ENCODE data around the gene ZIC4. TPM values are rescaled to one million over a fixed set of nuclear protein-coding genes. Genes with fewer than 3 reads are reported as not detected.

ZIC4 gene
- total RNA-seq, 1 experiment from 2014 or later = not detected

GRCh38 chr3:147368151-147368550 lies 38.2 kb downstream of the ZIC4 start:
- in situ Hi-C loops (cut with HindIII; ENCODE audit: low pct_unique_long_range_greater_than_20kb, low sequenced_read_pairs) = no loop called here
- DNase-seq (ENCODE audit: low read depth, low spot score) = no peak

DNA sequence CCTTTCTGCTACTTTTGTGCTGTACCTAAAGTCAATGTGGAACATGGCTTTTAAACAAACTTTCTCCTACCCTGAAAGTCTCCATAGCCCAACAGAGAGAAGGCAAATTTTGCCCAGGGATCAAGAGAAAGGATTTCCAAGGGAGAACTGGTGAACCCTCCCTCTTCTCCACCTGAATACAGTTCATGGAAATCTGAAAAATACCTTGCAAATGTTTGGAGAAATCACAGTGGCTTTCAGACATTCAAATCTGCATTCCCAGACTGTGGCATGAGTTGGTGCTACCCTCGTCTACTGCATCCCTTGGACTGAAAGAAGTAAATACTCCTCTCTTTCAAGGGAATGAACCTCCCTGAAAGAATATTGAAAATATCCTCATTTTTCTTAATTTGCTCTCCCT lies 38.7 kb downstream of the ZIC4 start:
- DNase-seq (ENCODE audit: low read depth, low spot score) = no peak
- in situ Hi-C loops (cut with HindIII; ENCODE audit: low pct_unique_long_range_greater_than_20kb, low sequenced_read_pairs) = no loop called here

DNA sequence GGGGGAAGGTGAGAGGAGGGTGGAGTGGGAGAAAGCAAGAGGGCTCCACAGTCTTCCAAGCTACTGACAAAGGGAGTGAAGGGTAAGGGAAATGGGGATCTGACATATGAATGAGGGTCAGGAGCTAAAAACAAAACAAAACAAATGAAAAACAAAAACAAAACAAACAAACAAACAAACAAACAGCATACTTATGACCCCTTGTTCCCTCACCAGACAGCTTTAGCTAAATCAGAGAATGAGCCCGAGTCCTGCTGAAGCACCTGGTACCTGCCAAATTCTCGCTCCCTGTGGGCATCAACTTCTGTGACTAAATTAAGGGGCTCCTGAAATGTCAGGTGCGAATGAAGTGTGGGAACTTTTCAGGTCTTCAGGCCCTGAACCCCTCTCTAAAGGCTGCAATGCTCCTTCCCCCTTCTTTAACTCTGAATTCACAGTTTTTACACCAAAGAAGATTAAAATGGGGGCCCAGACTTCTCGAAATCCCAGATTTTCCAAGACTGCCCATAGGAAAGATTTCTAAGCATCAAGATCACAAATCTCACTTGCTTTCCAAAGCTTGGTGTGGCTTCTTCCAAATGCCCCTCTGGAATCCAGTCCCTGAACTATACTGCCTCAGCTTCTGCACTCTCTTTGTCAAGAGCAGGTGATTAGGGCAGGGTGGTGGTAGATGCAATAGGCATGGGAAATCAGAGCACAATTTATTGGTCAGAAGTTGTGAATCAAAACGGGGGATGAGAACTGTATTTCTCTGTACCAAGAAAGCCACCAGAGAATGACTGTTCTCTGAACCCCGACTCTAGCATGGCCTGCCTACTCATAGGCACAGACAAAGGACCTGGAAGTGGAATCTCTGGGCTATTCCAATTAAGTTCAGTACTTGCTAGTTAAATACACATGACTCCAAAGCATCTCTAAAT lies 40.9 kb downstream of the ZIC4 start:
- in situ Hi-C loops (cut with HindIII; ENCODE audit: low pct_unique_long_range_greater_than_20kb, low sequenced_read_pairs) = no loop called here
- no peak for DNase-seq (ENCODE audit: low read depth, low spot score)

DNA sequence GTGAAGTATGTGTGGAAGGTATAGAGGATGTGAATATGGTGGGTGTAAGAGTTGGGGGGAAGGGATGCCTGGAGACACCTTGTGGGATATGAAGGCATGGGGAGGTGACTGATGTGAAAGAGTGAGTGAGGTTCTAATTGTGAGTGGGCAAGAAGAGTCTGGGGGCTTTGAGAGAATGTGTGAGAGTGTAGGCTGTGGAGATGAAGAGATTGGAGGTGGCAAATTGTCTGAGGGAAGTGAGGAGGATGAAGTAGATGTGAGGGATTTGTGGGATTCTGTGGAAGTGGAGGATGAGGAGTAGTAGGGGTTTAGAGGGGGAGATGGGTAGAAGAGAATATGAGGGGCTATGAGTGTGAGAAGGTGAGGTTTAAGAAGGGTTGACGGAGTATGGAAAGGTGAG lies 41.6 kb downstream of the ZIC4 start:
- in situ Hi-C loops (cut with HindIII; ENCODE audit: low pct_unique_long_range_greater_than_20kb, low sequenced_read_pairs) = no loop called here
- no peak for DNase-seq (ENCODE audit: low read depth, low spot score)

DNA sequence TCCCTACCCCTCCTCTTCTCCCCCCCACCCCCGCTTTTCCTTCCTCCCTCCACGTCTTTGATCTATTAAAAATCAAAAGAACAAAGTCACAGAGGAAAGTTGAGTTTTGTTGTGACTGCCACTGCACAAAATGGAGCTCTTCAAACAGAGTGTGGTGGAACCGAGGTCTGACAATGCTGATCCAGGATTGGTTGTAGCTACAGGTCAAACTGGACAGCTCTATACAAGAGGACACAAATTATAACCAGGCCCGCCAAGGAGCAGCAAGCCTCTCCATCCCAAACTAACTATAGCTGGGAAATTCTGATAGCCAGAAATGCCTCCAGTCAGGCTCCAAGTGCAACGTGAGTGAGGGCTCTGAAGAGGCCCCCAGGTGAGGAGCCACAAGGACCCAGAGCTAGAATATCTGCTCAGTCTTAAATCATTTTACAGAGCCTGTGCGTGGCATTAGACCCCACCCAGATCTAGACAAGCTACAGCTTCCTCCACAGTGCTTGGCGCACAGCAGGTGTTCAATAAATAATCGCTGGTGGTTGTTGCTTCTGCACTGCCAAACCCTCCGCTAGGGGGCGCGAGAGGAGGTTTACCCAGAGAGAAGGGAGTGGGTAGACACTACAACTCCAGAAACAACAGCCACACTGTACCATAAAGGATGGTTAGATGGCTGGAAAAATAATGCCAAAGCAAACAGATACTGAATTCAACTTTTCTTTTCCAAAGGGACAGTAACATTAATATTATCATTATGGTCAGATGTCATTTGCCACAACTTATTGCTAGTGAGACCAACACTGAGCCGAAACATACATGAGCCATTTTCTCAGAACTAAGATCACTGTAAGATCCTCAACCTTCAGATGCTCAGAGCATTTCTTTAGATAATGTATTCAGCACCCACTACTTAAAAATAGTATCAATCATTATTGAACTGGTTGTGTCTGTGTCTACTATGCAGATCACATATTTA lies 44.6 kb downstream of the ZIC4 start:
- in situ Hi-C loops (cut with HindIII; ENCODE audit: low pct_unique_long_range_greater_than_20kb, low sequenced_read_pairs) = no loop called here

DNA sequence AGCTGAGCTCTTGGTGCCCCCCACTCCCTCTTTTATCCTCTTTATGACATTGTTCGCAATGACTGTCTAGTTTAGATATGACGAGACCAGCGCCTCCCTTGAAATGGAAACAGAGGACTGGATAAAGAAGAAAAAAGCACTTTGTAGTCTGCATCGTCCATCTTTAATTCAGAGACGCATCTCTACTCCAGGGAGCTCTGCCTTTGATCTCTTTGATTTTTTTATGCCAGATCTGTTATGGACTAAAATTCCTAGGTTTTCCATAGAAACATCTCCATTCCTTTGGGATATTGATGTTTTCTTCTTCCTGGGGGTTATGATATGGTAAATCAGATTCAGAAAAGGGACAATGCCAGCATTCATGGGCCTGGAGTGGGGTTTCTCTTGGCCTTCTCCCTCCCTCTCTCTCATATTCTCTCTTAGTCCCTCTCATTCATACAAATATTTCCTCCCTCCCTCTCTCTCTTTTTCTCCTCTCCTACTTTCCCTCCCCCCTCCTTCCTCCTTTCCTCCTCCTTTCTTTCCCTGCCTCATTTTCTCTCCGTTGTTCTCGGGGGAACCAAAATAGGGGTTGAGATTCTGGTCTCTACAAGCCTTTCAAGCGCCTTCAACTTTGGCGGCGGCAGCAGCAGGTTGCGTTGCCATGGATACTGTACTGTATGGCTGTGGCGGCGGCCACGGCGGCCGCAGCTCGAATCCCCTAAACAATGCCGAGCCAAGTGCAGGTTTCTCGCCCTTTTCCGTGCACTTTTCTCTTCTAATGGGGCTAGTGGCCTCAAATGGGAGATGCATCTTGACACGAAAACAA lies 45.5 kb downstream of the ZIC4 start:
- DNase-seq (ENCODE audit: low read depth, low spot score) = no peak
- in situ Hi-C loops (cut with HindIII; ENCODE audit: low pct_unique_long_range_greater_than_20kb, low sequenced_read_pairs) = no loop called here

More for the DNA sequence above, 44.6 kb downstream of the ZIC4 start:
- DNase-seq (ENCODE audit: low read depth, low spot score) = peak; percentile 65

DNA sequence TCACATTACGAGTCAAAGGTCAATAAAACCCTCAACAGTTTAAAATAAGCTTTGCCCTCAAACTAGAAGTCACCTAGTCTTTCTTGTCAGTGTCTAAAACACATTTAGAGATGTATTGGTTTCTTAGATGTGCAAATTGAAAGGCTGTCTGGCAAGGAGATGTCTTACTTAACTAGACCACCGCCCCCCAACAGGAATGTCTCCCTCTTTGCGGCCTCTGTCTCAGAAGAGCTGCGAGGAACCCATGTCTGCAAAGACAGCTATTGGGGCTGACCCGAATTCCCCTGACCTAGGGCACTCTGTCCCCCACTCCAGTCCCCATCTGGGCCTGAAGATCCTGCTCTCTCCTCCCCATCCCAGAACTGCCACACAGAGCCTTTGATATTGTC lies 46.3 kb downstream of the ZIC4 start:
- no peak for DNase-seq (ENCODE audit: low read depth, low spot score)
- in situ Hi-C loops (cut with HindIII; ENCODE audit: low pct_unique_long_range_greater_than_20kb, low sequenced_read_pairs) = no loop called here

DNA sequence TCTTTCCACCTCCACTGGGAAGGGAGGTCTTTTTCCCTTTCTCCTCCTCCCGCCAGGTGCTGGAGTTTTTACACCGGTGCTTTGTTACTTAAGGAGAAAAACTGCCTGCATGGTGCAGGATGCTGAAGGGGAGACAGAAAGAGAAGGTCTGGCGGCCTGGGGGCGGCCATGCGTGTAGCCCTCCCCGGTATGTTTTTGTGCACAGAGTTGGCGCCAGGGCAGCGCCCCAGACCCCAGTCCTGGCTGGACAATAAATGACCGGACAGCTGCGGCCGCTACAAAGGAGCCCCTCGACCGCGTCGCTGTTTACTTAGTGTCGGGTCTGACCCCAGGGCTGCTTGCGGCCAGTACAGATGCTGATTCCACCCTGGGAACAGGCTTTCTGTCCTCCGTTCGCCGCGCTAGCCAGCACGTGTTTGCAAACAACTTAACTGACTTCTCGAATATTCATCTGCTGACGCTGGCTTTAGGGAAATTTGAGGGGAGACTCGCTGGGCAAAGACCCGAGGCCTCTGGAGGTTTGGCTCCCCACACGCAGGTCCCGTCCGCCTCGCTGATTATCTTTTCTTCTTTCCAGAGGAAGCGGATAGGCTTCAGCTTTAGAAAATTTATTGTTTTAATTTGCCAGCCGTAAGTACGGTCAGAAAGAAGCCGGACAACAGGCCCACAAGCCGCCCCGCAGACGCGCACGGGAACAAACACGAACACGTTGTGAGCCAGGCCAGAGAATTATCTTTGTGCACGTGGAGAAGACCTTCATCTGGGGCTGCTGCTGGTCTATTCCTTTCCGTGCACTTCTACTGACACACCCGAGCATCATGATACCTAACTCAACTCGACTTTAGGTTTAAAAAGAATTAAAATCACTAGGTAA lies 46.9 kb downstream of the ZIC4 start:
- no peak for DNase-seq (ENCODE audit: low read depth, low spot score)
- in situ Hi-C loops (cut with HindIII; ENCODE audit: low pct_unique_long_range_greater_than_20kb, low sequenced_read_pairs) = no loop called here

GRCh38 chr3:147358144-147358992 lies 48.0 kb downstream of the ZIC4 start:
- no peak for DNase-seq (ENCODE audit: low read depth, low spot score)
- in situ Hi-C loops (cut with HindIII; ENCODE audit: low pct_unique_long_range_greater_than_20kb, low sequenced_read_pairs) = no loop called here

DNA sequence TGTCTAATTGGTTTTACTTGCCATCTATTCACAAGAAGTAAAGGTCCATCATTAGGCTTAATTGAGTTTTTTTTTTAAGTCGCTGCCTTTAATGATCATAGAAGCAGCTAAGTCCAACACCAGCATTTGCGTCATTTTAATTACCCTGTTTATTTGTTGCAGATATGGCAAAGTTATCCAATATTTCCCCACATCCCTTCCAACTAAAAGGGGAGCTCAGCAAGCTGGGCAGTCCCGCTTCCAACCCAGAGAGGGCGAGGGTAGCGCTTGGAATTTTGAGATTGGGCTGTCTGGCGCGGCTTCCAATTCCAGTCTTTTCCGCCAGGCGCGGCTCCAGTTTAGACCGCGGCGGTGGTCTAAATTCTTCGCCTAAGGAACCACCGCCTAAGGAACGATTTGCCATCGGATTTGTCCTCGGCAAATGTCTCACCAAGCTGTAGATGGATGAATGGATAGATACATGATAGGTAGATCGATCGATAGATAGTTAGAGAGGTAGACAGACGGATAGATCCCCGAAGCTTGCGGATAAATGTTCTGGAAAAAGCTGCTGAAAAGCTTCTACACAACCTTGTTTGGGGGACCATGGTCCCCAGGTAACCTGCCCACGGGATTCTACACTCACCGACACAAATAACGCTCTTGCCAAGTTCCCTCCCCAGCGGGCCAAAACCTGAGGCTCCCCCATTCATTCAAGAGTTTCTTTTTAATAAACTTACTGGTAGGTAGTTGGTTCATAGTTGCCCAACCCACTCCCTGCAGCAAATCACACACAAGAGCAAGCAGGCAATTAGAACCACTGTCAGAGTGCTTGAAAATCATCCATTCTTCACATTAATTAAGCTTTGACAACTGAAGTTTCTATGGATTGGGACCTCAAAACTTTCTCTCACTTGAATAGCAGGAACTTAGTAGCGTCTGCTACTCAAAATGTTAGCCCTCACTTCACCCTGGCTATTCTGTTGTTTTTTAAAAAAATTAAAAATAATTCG lies 49.1 kb downstream of the ZIC4 start:
- in situ Hi-C loops (cut with HindIII; ENCODE audit: low pct_unique_long_range_greater_than_20kb, low sequenced_read_pairs) = no loop called here
- no peak for DNase-seq (ENCODE audit: low read depth, low spot score)

DNA sequence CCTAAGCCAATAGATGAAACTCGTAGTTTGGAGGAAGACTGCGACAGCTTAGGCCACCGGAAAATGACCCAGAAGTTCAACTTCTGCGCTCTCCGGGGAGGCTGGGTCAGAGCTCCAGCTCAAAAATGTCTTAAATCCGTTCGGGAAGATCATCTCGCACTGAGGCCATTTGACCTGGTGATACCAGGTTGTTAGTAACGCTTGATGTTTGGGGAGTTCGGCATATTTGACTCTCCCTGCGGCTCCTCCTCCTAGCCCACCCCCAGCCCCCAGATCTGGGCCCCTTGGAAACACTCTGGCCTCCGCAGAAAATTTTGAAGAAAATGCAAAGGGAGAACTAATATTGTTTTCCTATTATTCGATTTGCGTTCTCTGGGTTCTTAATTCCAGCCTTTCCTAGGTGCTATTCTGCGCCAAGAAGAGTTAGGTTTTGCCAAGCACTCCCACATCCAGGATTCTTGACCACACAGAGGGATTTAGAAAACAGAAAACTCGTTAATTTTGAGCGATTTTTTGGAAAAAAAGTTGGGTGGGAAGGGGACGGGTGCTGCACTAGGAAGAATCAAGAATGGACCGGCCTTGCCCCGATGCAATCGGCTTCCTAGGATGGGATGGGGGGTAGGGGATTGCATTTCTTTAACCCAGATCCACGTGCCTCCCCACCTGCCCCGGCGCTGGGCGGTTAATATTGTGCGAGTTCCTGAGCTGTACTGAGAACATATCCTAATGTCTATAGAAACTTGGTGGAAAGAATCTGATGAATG lies 50.0 kb downstream of the ZIC4 start:
- in situ Hi-C loops (cut with HindIII; ENCODE audit: low pct_unique_long_range_greater_than_20kb, low sequenced_read_pairs) = no loop called here
- DNase-seq (ENCODE audit: low read depth, low spot score) = no peak

DNA sequence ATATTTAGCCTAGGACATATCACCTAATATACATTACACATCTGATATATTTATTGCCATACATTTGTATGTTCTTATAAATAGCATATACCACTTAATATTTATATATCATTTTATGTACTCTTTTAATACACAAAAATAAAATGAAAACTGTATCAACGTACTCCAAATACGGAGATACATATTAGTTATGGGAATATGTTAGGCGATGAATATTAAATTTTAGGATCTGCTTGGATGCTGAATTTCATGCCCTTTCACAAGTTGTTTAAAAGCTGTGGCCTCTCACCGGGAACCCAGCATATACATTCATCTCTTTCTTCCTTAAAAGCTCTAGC lies 50.6 kb downstream of the ZIC4 start:
- in situ Hi-C loops (cut with HindIII; ENCODE audit: low pct_unique_long_range_greater_than_20kb, low sequenced_read_pairs) = no loop called here
- no peak for DNase-seq (ENCODE audit: low read depth, low spot score)

- in situ Hi-C loops (cut with HindIII; ENCODE audit: low pct_unique_long_range_greater_than_20kb, low sequenced_read_pairs) = no loop called here
- no peak for DNase-seq (ENCODE audit: low read depth, low spot score)
These were observed 51.1 kb downstream of the ZIC4 start for GRCh38 chr3:147355084-147355752.

DNA sequence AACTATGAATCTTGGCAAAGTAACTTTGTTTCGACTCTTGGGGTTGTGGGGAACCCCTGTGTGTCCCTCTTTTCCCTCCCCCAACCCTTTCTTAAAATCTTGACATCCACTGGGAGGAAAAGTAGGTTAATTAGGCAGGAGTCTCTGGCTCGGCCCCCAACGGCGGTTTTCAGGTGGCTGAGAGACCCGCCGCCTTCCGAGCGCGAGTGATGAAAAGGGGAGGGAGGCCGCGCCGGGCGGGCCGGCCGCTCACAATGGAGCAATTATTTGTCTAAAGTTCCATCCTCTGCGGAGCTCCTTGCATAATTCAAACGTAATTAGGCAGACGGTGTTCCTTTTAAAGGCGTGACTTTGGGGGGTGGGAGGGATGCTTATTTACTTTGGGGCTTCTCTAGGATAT lies 51.7 kb downstream of the ZIC4 start:
- in situ Hi-C loops (cut with HindIII; ENCODE audit: low pct_unique_long_range_greater_than_20kb, low sequenced_read_pairs) = no loop called here
- peak; percentile 6 for DNase-seq (ENCODE audit: low read depth, low spot score)

All from SK-MEL-5 (cell line).